Panc1 (cell line): ENCODE results near the gene GPR25. TPM values are rescaled to one million over a fixed set of nuclear protein-coding genes. Genes with fewer than 3 reads are reported as not detected.

Experiments
- ATAC-seq: fragments of 200-7000 bp; cut with Tn5 transposase; 2 replicates; pipeline ENCODE4 v1.9.1; 2020; ENCODE audit warnings: mild to moderate bottlenecking, moderate library complexity
- BruUV-seq: library from RNA; stranded (reverse); fragments of 400-500 nt; replicated peaks from 2 replicates; lab custom pipeline; 2021; lab: Mats Ljungman, UMichigan
- CTCF ChIA-PET: fragments of 300-600 bp; sonication (Branson Sonifier 250); formaldehyde crosslinking; loops from one replicate; lab custom pipeline; 2022; ENCODE audit warnings: antibody characterized with exemption; lab: Charles Lee
- POLR2A ChIA-PET: fragments of 300-600 bp; sonication (Branson Sonifier 250); formaldehyde crosslinking; loops from one replicate; lab custom pipeline; 2022; ENCODE audit warnings: antibody characterized with exemption; lab: Charles Lee
- DNase-seq: peaks from one replicate; pipeline ENCODE4 v3.0.0-alpha.2; 2010; ENCODE audit warnings: low read depth, low spot score
- H3K27ac ChIP-seq: 2 replicates; pipeline ENCODE4 v1.5.1; 2011; ENCODE audit warnings: mild to moderate bottlenecking, low read length, inconsistent platforms
- H3K27me3 ChIP-seq: fragments of 200-500 bp; sonication (Bioruptor generic); 2 replicates; pipeline ENCODE4 v1.6.0; 2014; ENCODE audit warnings: low read length, inconsistent platforms; ENCODE audit not compliant: control insufficient read depth, insufficient read depth
- H3K36me3 ChIP-seq: fragments of 200-500 bp; sonication (Bioruptor generic); 2 replicates; pipeline ENCODE4 v1.5.1; 2014; ENCODE audit warnings: inconsistent platforms, mild to moderate bottlenecking, low read length, moderate library complexity; ENCODE audit not compliant: control insufficient read depth, insufficient read depth
- H3K4me1 ChIP-seq: 2 replicates; pipeline ENCODE4 v1.5.1; 2011; ENCODE audit warnings: inconsistent platforms, mild to moderate bottlenecking, low read length, moderate library complexity; ENCODE audit not compliant: control insufficient read depth, insufficient read depth
- H3K4me3 ChIP-seq, 2 experiments: 2 replicates each; pipeline ENCODE4 v1.5.1; 2011 to 2012; ENCODE audit warnings: low read depth in 2 of 2, low read length in 2 of 2, mild to moderate bottlenecking in 2 of 2, inconsistent platforms in 1 of 2, moderate library complexity in 1 of 2
- H3K9me3 ChIP-seq: fragments of 200-500 bp; sonication (Bioruptor generic); 2 replicates; pipeline ENCODE4 v1.5.1; 2014; ENCODE audit warnings: low read depth, mild to moderate bottlenecking, inconsistent platforms, low read length, moderate library complexity; ENCODE audit not compliant: control insufficient read depth, insufficient read depth
- CTCF ChIP-seq: fragments of 450-650 bp; IDR thresholded peaks from 2 replicates; pipeline ENCODE4 v1.5.1; 2017; ENCODE audit warnings: mild to moderate bottlenecking
- POLR2AphosphoS5 ChIP-seq: IDR thresholded peaks from 2 replicates; pipeline ENCODE4 v1.6.1; 2012; ENCODE audit warnings: mild to moderate bottlenecking, low read depth, low read length, moderate library complexity
- REST ChIP-seq, 2 experiments: IDR thresholded peaks; 2 replicates each; pipeline ENCODE4 v1.6.1; 2011 to 2012; ENCODE audit warnings: low read depth in 2 of 2, control low read depth in 1 of 2, low read length in 1 of 2, mild to moderate bottlenecking in 1 of 2, moderate library complexity in 1 of 2; ENCODE audit not compliant: insufficient read depth in 1 of 2
- SIN3A ChIP-seq: IDR thresholded peaks from 2 replicates; pipeline ENCODE4 v1.6.1; 2012; ENCODE audit warnings: low read depth, mild to moderate bottlenecking, low read length, moderate library complexity, borderline replicate concordance; ENCODE audit not compliant: insufficient read depth
- TCF7L2 ChIP-seq: IDR thresholded peaks from 2 replicates; pipeline ENCODE4 v1.6.1; 2011; ENCODE audit warnings: mild to moderate bottlenecking, low read depth, low read length, inconsistent platforms
- in situ Hi-C: cut with HindIII; loops from 2 replicates; pipeline ENCODE4 v1.10.0; 2016; ENCODE audit warnings: low sequenced_read_pairs, low pct_unique_long_range_greater_than_20kb
- intact Hi-C: fragments of 100-400 bp; cut with micrococcal nuclease; formaldehyde crosslinking; loops from one replicate; pipeline ENCODE4 v1.10.0; 2022; ENCODE audit not compliant: unreplicated experiment
- total RNA-seq: library from RNA; stranded (reverse); gene quantifications from one replicate; pipeline ENCODE4 v1.2.1, GENCODE V29; 2021; ENCODE audit not compliant: unreplicated experiment

GPR25 gene
- total RNA-seq, 1 experiment from 2014 or later = not detected

- ATAC-seq (no peak), DNase-seq (no peak)
- Histone ChIP-seq H3K4me1 (peaks cover 4% of the 10 kb centered on the region), H3K27ac (no peak overlapping the region), H3K36me3 (no peaks in the 10 kb centered on the region), H3K27me3 (no peaks in the 10 kb centered on the region; the same call in 1 of the 2 replicates), H3K9me3 (no peaks in the 10 kb centered on the region), H3K4me3 (no peak overlapping the region)
- intact Hi-C loops = no loop called here
- in situ Hi-C loops = no loop called here
- no TSS peak for BruUV-seq
- TF ChIP-seq CTCF (no peak), POLR2AphosphoS5 (no peak), REST (IDR thresholded peaks at IDR 0.05; ENCODE audit: insufficient read depth in 1 of 2, low read depth in 2 of 2, low read length in 1 of 2) (no peak), TCF7L2 (no peak), SIN3A (no peak)
- ChIA-PET CTCF (no interaction called here), POLR2A (no interaction called here)
Observed at GRCh38 chr1:200887036-200887435, 14.3 kb downstream of the GPR25 start.

- Histone ChIP-seq H3K9me3 (no peaks in the 10 kb centered on the region), H3K27ac (no peak overlapping the region), H3K4me3 (no peak overlapping the region), H3K27me3 (no peaks in the 10 kb centered on the region), H3K4me1 (peaks cover 9% of the 10 kb centered on the region), H3K36me3 (no peaks in the 10 kb centered on the region)
- DNase-seq (no peak), ATAC-seq (no peak)
- POLR2A ChIA-PET = no interaction called here
- CTCF ChIA-PET = no interaction called here
- no TSS peak for BruUV-seq
- no peak for TF ChIP-seq CTCF
- TF ChIP-seq SIN3A = no peak
- TF ChIP-seq POLR2AphosphoS5 = no peak
- no peak for TF ChIP-seq REST (IDR thresholded peaks at IDR 0.05; ENCODE audit: insufficient read depth in 1 of 2, low read depth in 2 of 2, low read length in 1 of 2)
- TF ChIP-seq TCF7L2 = no peak
- intact Hi-C loops (no loop called here), in situ Hi-C loops (no loop called here)
Observed at GRCh38 chr1:200887772-200888348, 15.1 kb downstream of the GPR25 start.
